GM12864 (cell line): ENCODE measurements around the gene LAPTM5.

Experiments used
- DNase-seq: peaks from one replicate; pipeline ENCODE4 v3.0.0-alpha.2; 2011; ENCODE audit warnings: low read depth
- H3K4me3 ChIP-seq: 2 replicates; pipeline ENCODE4 v1.5.1; 2011; ENCODE audit warnings: mild to moderate bottlenecking, low read depth, low read length, control low read depth
- TF ChIP-seq, protein P1 (sequence below): IDR thresholded peaks from 2 replicates; pipeline ENCODE4 v1.5.1; 2011; ENCODE audit warnings: low read depth, mild to moderate bottlenecking, moderate library complexity, low read length, control low read depth, inconsistent platforms; ENCODE audit errors: missing control alignments

Gene LAPTM5, protein sequence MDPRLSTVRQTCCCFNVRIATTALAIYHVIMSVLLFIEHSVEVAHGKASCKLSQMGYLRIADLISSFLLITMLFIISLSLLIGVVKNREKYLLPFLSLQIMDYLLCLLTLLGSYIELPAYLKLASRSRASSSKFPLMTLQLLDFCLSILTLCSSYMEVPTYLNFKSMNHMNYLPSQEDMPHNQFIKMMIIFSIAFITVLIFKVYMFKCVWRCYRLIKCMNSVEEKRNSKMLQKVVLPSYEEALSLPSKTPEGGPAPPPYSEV

DNA sequence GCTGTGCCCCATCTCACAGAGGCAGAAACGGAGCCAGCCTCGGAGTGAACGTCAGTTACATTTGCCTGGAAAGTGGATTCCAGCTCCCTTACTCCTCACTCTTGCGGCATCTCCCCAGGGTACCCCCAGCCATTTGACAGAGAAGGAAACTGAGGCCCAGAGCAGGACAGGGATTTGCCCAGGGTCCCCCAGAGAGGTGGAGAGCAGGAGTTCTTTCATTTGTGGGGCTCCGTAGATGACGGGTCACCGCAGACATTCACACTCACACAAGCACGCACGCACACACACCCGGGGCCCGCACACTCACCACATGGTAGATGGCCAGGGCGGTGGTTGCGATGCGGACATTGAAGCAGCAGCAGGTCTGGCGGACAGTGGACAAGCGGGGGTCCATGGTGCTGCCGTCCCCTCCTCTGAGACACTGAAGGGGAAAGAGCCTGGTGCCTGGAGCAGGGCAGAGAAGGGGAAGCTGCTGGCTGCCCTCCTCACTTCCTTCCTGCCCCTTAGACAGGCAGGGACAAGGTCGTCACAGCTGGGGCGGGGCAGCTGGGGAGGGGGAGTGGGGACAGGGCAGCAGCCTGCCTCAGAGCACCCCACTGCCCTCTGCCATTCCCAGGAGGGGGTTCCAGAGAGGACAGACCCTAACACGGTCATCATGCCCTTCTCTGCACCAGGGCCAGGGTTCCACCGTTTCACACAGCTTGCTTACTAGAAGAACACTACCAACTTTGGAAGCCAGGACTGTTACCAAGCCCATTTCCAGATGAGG is at the start of gene LAPTM5:
LAPTM5 (minus strand) TSS at position 423 of the 769 bp plus-strand sequence; CDS start at position 394, 29 bp downstream.
- TF ChIP-seq, protein P1, sequence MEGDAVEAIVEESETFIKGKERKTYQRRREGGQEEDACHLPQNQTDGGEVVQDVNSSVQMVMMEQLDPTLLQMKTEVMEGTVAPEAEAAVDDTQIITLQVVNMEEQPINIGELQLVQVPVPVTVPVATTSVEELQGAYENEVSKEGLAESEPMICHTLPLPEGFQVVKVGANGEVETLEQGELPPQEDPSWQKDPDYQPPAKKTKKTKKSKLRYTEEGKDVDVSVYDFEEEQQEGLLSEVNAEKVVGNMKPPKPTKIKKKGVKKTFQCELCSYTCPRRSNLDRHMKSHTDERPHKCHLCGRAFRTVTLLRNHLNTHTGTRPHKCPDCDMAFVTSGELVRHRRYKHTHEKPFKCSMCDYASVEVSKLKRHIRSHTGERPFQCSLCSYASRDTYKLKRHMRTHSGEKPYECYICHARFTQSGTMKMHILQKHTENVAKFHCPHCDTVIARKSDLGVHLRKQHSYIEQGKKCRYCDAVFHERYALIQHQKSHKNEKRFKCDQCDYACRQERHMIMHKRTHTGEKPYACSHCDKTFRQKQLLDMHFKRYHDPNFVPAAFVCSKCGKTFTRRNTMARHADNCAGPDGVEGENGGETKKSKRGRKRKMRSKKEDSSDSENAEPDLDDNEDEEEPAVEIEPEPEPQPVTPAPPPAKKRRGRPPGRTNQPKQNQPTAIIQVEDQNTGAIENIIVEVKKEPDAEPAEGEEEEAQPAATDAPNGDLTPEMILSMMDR: no peak
- DNase-seq: no peak
- H3K4me3 ChIP-seq: peak within 1 kb of the TSS; percentile 92

DNA sequence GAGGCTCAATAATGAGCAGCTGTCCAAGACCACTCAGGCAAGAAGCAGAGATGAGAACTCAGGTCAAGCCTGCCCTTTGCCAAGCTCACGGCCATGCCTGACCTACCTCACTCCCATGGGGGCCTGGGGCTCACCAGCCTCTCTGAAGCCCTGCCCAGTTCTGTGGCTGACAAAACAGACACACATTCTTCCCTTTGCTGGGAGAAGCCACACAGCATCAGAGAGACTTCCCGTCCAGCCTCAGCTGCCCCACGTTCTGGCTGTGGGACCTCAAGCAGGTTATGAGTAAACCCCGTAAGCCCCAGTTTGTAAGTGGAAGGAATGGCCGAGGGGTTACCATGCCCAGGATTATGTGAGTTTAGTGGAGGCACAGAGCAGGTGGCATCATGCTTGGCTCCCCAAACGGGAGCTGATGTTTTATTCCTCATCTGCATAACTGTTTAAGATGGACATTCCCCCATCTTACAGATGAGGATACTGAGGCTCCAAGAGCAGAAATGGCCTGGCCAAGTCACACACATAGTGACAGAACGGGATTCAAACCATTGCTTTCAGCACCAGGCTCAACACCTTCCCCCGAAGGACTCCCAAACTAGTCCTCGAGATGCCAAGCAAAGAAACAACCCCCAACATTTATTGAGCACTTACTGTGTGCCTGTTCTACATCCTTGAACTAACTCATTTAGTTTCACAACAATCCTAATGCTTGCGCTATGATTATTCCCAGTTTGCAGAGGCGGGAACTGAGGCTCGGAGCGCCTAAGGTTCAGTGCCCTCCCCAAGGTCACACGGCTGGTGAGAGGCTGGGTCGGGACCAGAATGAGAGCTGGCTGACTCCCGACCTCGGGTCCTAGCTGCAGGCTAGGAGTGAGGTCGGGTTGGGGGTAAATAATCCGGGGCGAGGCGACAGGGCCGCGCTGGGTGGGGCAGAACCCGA is 49.1 kb upstream of the LAPTM5 start:
- H3K4me3 ChIP-seq: no peak overlapping the region
- no peak for DNase-seq
- TF ChIP-seq, protein P1: no peak

DNA sequence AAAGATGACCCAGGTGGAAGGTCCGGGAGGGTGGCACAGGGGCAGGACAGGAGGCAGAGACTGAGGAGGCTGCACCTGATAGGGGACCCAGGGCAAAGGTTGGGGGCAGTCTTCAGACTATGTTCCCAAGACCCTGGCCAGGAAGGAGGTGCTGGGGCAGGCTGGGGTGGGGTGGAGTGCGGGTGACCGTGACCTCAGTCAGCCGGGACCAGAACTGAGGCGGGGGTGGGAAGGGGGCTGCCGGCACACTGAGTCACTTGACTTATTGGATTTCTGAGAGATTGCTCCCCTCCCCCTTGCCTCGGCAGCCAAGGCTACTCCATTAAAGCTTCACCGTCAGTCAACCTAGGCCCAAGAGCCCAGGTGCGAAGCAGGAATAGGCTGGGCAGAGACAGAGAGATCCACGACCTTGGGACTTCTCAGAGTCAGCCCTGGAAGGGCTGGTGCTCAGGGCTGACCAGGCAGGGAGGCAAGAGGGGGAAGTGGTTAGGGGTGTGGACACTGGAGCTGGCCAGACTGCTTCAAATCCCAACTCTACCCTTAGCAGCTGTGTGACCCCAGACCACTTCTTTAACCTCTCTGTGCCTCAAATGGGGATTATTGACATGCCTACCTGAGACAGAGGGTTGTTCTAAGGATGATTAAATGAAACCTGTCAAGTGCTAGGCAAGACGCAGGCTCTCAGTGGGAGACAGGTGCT is 47.9 kb upstream of the LAPTM5 start:
- TF ChIP-seq, protein P1: no peak

DNA sequence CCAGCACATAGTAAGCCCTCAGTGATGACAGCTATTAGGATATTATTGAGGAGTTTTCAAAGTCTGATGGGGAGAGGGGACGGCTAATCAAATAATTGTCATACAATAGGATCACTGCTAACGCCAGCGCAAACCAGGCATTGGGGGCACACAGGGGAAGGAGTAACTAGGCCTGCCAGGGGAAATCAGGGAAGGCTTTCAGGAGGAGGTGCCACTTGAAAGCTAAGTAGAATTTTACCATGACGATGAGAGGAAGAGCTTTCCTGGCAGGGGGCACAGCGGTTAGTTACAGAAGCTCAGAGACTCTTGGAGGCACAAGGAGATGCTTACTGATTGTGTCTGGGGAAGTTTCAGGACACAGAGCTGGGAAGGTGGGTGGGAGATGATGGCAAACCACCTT is 47.2 kb upstream of the LAPTM5 start:
- TF ChIP-seq, protein P1: no peak
- H3K4me3 ChIP-seq: no peak overlapping the region
- DNase-seq: no peak

More for the DNA sequence above, 47.9 kb upstream of the LAPTM5 start:
- no peak overlapping the region for H3K4me3 ChIP-seq
- no peak for DNase-seq

DNA sequence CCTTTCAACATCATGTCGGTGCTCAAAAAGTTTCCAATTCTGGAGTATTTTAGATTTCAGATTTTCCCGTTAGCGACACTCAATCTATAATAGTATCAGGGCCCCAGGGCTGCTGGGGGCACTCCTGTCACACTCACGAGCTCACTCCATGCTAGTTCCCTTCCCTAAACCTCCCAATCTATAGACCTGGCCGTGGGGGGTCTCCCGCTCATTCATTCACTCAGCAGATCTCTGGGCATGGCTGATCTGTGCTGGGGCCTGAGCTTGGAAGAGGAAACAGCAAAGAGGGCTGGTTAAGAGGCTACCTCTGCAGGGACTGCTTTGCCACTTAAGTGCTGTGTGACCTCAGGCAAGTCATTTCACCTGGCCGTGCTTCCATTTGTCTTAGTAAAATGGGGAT is 46.8 kb upstream of the LAPTM5 start:
- TF ChIP-seq, protein P1: no peak
- no peak for DNase-seq
- no peak overlapping the region for H3K4me3 ChIP-seq

DNA sequence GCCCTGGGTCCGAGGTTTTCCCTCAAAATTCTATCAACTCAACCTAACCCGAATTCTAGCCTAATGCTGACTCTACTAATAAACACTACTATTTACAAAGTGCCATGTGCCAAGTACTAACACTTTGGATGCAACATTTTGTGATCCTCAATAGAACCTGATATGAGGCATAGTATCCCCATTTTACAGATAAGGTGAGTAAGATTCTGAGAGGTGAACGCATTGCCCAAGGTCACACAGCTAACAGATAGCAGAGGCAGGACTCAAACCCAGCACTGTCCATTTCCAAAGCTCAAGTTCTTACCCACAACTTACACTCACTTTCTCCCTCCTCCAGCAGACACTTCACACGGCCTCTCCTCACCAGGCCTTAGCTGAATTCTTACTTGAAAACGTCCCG is 46.0 kb upstream of the LAPTM5 start:
- no peak overlapping the region for H3K4me3 ChIP-seq
- no peak for DNase-seq
- TF ChIP-seq, protein P1: no peak
